H1 (cell line): ENCODE measurements around the gene CRKL. TPM values are rescaled to one million over a fixed set of nuclear protein-coding genes. Genes with fewer than 3 reads are reported as not detected.

Source experiments
- CTCF ChIA-PET: fragments of 300-600 bp; sonication (Branson Sonifier 250); formaldehyde crosslinking; loops from one replicate; lab custom pipeline; 2021; ENCODE audit not compliant: partially characterized antibody; lab: Charles Lee
- POLR2A ChIA-PET: fragments of 300-600 bp; sonication (Branson Sonifier 250); formaldehyde crosslinking; loops from one replicate; lab custom pipeline; 2021; ENCODE audit warnings: inconsistent platforms; ENCODE audit not compliant: partially characterized antibody; lab: Charles Lee
- DNase-seq, 2 experiments: peaks; one replicate each; pipeline versions ENCODE4 v3.0.0 to v3.0.0-alpha.2; 2010 to 2022; ENCODE audit warnings: low spot score in 2 of 2, low read depth in 1 of 2, mixed read lengths in 1 of 2
- FAIRE-seq: peaks from 2 replicates; lab custom pipeline; 2011; peaks lifted over from hg19 to GRCh38; lab: Jason Lieb, UNC
- H2AFZ ChIP-seq: 2 replicates; pipeline ENCODE4 v1.8.1; 2012; ENCODE audit warnings: low read length, inconsistent platforms
- H2AK5ac ChIP-seq: 2 replicates; pipeline ENCODE4 v1.6.1; 2013; ENCODE audit warnings: low read depth, low read length
- H2BK120ac ChIP-seq: replicated peaks from 2 replicates; pipeline ENCODE3; 2013; ENCODE audit warnings: low read depth, low read length, inconsistent platforms
- H2BK12ac ChIP-seq: 2 replicates; pipeline ENCODE4 v1.6.1; 2013; ENCODE audit warnings: low read depth, low read length
- H2BK15ac ChIP-seq: 2 replicates; pipeline ENCODE4 v1.6.1; 2013; ENCODE audit warnings: low read length
- H2BK20ac ChIP-seq: 2 replicates; pipeline ENCODE4 v1.6.1; 2013; ENCODE audit warnings: low read length
- H2BK5ac ChIP-seq: 2 replicates; pipeline ENCODE4 v1.6.1; 2013; ENCODE audit warnings: low read depth, low read length
- H3K14ac ChIP-seq: 2 replicates; pipeline ENCODE4 v1.6.1; 2013; ENCODE audit warnings: inconsistent platforms; ENCODE audit not compliant: insufficient read length
- H3K18ac ChIP-seq: 2 replicates; pipeline ENCODE4 v1.6.1; 2013; ENCODE audit warnings: low read length; ENCODE audit errors: extremely low read depth
- H3K23ac ChIP-seq: 2 replicates; pipeline ENCODE4 v1.6.1; 2013; ENCODE audit warnings: inconsistent platforms; ENCODE audit not compliant: insufficient read length
- H3K23me2 ChIP-seq: 2 replicates; pipeline ENCODE4 v1.6.1; 2013; ENCODE audit warnings: low read depth, low read length
- H3K27ac ChIP-seq: 2 replicates; pipeline ENCODE4 v1.6.1; 2011; ENCODE audit warnings: low read depth, low read length, inconsistent platforms
- H3K27me3 ChIP-seq, 4 experiments: replicated peaks in 1 of 4; 1 replicate in 1 of 4; 2 replicates in 3 of 4; pipeline versions ENCODE4 v1.6.1 to v1.8.1; 2011 to 2013; ENCODE audit warnings: low read length in 3 of 4, mild to moderate bottlenecking in 3 of 4, inconsistent platforms in 2 of 4, mixed read lengths in 2 of 4, moderate library complexity in 1 of 4; ENCODE audit not compliant: control insufficient read depth in 3 of 4, insufficient read depth in 3 of 4; ENCODE audit errors: extremely low read depth in 1 of 4
- H3K36me3 ChIP-seq, 4 experiments: 2 replicates each; pipeline versions ENCODE4 v1.6.1 to v1.8.1; 2011 to 2013; ENCODE audit warnings: mild to moderate bottlenecking in 4 of 4, low read length in 3 of 4, moderate library complexity in 2 of 4, control low read depth in 1 of 4, inconsistent platforms in 1 of 4; ENCODE audit not compliant: insufficient read depth in 4 of 4, control insufficient read depth in 2 of 4
- H3K4ac ChIP-seq: replicated peaks from 2 replicates; pipeline ENCODE3; 2013; ENCODE audit warnings: low read length, low read depth, mixed read lengths, inconsistent platforms; ENCODE audit not compliant: insufficient read length
- H3K4me1 ChIP-seq, 4 experiments: replicated peaks in 1 of 4; 1 replicate in 1 of 4; 2 replicates in 3 of 4; pipeline versions ENCODE4 v1.6.1 to v1.8.1; 2011 to 2013; ENCODE audit warnings: low read length in 3 of 4, inconsistent platforms in 2 of 4, mixed read lengths in 1 of 4; ENCODE audit not compliant: insufficient read depth in 4 of 4, control insufficient read depth in 3 of 4
- H3K4me2 ChIP-seq, 2 experiments: 2 replicates each; pipeline versions ENCODE4 v1.6.1 to v1.8.1; 2011 to 2013; ENCODE audit warnings: low read depth in 2 of 2, low read length in 2 of 2, control low read depth in 1 of 2, inconsistent platforms in 1 of 2, mild to moderate bottlenecking in 1 of 2; ENCODE audit not compliant: insufficient read depth in 1 of 2
- H3K4me3 ChIP-seq, 4 experiments: fragments of 200-600, 300-600 bp in 1 of 4; sonication (generic), shearing (Covaris generic), sonication (Bioruptor Twin) in 1 of 4; 2 replicates each; pipeline versions ENCODE4 v1.5.1 to v1.8.1; 2011 to 2016; ENCODE audit warnings: low read length in 4 of 4, low read depth in 3 of 4, control low read depth in 2 of 4, inconsistent platforms in 2 of 4, mild to moderate bottlenecking in 2 of 4, mixed read lengths in 1 of 4, moderate library complexity in 1 of 4; ENCODE audit not compliant: insufficient read depth in 2 of 4; ENCODE audit errors: extremely low read depth in 1 of 4
- H3K56ac ChIP-seq: replicated peaks from 2 replicates; pipeline ENCODE3; 2013; ENCODE audit warnings: low read depth, mild to moderate bottlenecking, mixed read lengths, low read length, inconsistent platforms; ENCODE audit not compliant: insufficient read length
- H3K79me1 ChIP-seq: 2 replicates; pipeline ENCODE4 v1.6.1; 2013; ENCODE audit warnings: low read depth, low read length, control low read depth
- H3K79me2 ChIP-seq, 2 experiments: 2 replicates each; pipeline versions ENCODE4 v1.6.1 to v1.8.1; 2012 to 2013; ENCODE audit warnings: low read length in 2 of 2, mild to moderate bottlenecking in 2 of 2, inconsistent platforms in 1 of 2; ENCODE audit not compliant: insufficient read depth in 2 of 2, control insufficient read depth in 1 of 2
- H3K9ac ChIP-seq, 4 experiments: replicated peaks in 1 of 4; 1 replicate in 1 of 4; 2 replicates in 3 of 4; pipeline versions ENCODE4 v1.6.1 to v1.8.1; 2011 to 2013; ENCODE audit warnings: low read depth in 3 of 4, low read length in 3 of 4, control low read depth in 2 of 4, mild to moderate bottlenecking in 2 of 4, moderate library complexity in 2 of 4, inconsistent platforms in 1 of 4; ENCODE audit errors: extremely low read depth in 1 of 4
- H3K9me3 ChIP-seq, 2 experiments: 2 replicates each; pipeline versions ENCODE4 v1.6.1 to v1.8.1; 2012 to 2013; ENCODE audit warnings: mild to moderate bottlenecking in 2 of 2, moderate library complexity in 2 of 2, control low read depth in 1 of 2, inconsistent platforms in 1 of 2, low read depth in 1 of 2, low read length in 1 of 2, mixed read lengths in 1 of 2; ENCODE audit not compliant: insufficient read depth in 2 of 2
- H4K20me1 ChIP-seq, 2 experiments: replicated peaks in 1 of 2; 2 replicates each; pipeline versions ENCODE3 to v1.8.1; 2011 to 2013; ENCODE audit warnings: inconsistent platforms in 2 of 2, low read length in 2 of 2, mild to moderate bottlenecking in 1 of 2; ENCODE audit not compliant: insufficient read depth in 2 of 2, control insufficient read depth in 1 of 2
- H4K5ac ChIP-seq: 2 replicates; pipeline ENCODE4 v1.6.1; 2013; ENCODE audit warnings: low read length, low read depth, mixed read lengths, inconsistent platforms; ENCODE audit not compliant: insufficient read length
- H4K8ac ChIP-seq: 2 replicates; pipeline ENCODE4 v1.8.0; 2013; ENCODE audit warnings: mild to moderate bottlenecking, moderate library complexity, low read length, inconsistent platforms; ENCODE audit not compliant: insufficient read depth; ENCODE audit errors: extremely low read depth
- H4K91ac ChIP-seq: replicated peaks from 2 replicates; pipeline ENCODE3; 2013; ENCODE audit warnings: low read length, mixed read lengths, inconsistent platforms; ENCODE audit not compliant: insufficient read length
- ASH2L ChIP-seq: fragments of 200-600, 300-600 bp; sonication (generic); IDR thresholded peaks from one replicate; pipeline ENCODE4 v1.7.1; 2017; ENCODE audit warnings: low read length
- BRCA1 ChIP-seq: IDR thresholded peaks from 2 replicates; pipeline ENCODE4 v1.6.1; 2012; ENCODE audit warnings: low read depth, low read length, improper control_type of control experiment
- CEBPB ChIP-seq: IDR thresholded peaks from 2 replicates; pipeline ENCODE4 v1.6.1; 2012; ENCODE audit warnings: low read depth, low read length
- CHD1 ChIP-seq: IDR thresholded peaks from 2 replicates; pipeline ENCODE4 v1.6.1; 2012; ENCODE audit warnings: low read depth, low read length, improper control_type of control experiment
- JUND ChIP-seq: IDR thresholded peaks from 2 replicates; pipeline ENCODE4 v1.6.1; 2011; ENCODE audit warnings: mild to moderate bottlenecking, improper control_type of control experiment, low read length
- KDM4A ChIP-seq: IDR thresholded peaks from one replicate; pipeline ENCODE4 v1.7.1; 2012; ENCODE audit warnings: low read depth, mild to moderate bottlenecking, moderate library complexity, low read length, inconsistent platforms; ENCODE audit not compliant: severe bottlenecking
- RAD21 ChIP-seq, 2 experiments: IDR thresholded peaks in 1 of 2; conservative IDR thresholded peaks in 1 of 2; 2 replicates each; pipeline ENCODE4 v1.6.1; 2011; ENCODE audit warnings: low read depth in 2 of 2, low read length in 2 of 2, improper control_type of control experiment in 1 of 2, inconsistent platforms in 1 of 2, mild to moderate bottlenecking in 1 of 2, moderate library complexity in 1 of 2
- SP4 ChIP-seq: IDR thresholded peaks from 2 replicates; pipeline ENCODE4 v1.6.1; 2012; ENCODE audit warnings: low read length, inconsistent platforms
- TAF7 ChIP-seq: optimal IDR thresholded peaks from 2 replicates; pipeline ENCODE3; 2011; ENCODE audit warnings: low read depth, mild to moderate bottlenecking, inconsistent platforms, low read length, moderate library complexity, borderline replicate concordance
- WGBS, 2 experiments: shearing (Covaris generic) in 1 of 2; methylation state at CpG; one replicate each; pipeline versions ENCODE4 v1.1.6 to v1.1.7; 2013 to 2015; ENCODE audit warnings: low lambda C conversion rate in 2 of 2, mixed read lengths in 2 of 2, inconsistent platforms in 1 of 2, low coverage in 1 of 2, missing lambda C conversion rate in 1 of 2; ENCODE audit not compliant: insufficient replicate concordance in 2 of 2, insufficient coverage in 1 of 2, insufficient read length in 1 of 2; ENCODE audit errors: extremely low coverage in 1 of 2, missing lambda C conversion rate in 1 of 2; 5-methylcytosine and 5-hydroxymethylcytosine counted together
- polyA plus RNA-seq, 7 experiments: library from polyadenylated mRNA; depleted of rRNA in 3 of 7; stranded (reverse) in 5 of 7; unstranded in 2 of 7; fragments of >200 nt in 5 of 7; fragments of 200-250 nt in 2 of 7; gene quantifications; 1 replicate in 5 of 7; 2 replicates in 1 of 7; 4 replicates in 1 of 7; pipeline versions ENCODE4 v1.2.1 to v1.2.3, GENCODE V29; 2011 to 2013; ENCODE audit warnings: missing spikeins in 2 of 7, mixed read lengths in 2 of 7
- total RNA-seq: library from RNA; stranded (reverse); fragmentation: NEBNext Ultra II Directional; extraction: Animal tissue kit (Norgen Biotek cat#: 25700); gene quantifications from 2 replicates; pipeline ENCODE4 v1.2.1, GENCODE V29; 2021

CRKL gene
- total and polyA plus RNA-seq, 2 of the 8 experiments (the other 6 are each of a cell fraction or from before 2014, with no cell fraction given), result 34.5 to 94.5 TPM

GRCh38 chr22:20927940-20928572, 10.8 kb downstream of the CRKL start:
- H2BK5ac ChIP-seq, result no peak overlapping the region
- H4K20me1 ChIP-seq, result peaks cover 30 to 33% of the 10 kb centered on the region in 2 experiments
- H3K4me1 ChIP-seq, result peaks cover 0 to 9% (median 7%) of the 10 kb centered on the region in 4 experiments; a peak in 4 of 7 replicates
- no peak for DNase-seq
- H3K14ac ChIP-seq, result no peak overlapping the region
- no peak overlapping the region for H4K91ac ChIP-seq
- H3K56ac ChIP-seq, result no peak overlapping the region
- no peak overlapping the region for H2BK120ac ChIP-seq
- no peak overlapping the region for H2BK12ac ChIP-seq
- H3K23me2 ChIP-seq, result peaks cover 1% of the 10 kb centered on the region; the same call in 1 of the 2 replicates
- CTCF ChIA-PET, result interaction anchor here (1.2 to 1.8 kb wide), 2 partner anchors 28 to 40 kb away, joined by 3 to 5 read pairs; no protein-coding TSS in a partner anchor
- peaks cover 66 to 99% of the 10 kb centered on the region in 2 experiments for H3K79me2 ChIP-seq
- no peak overlapping the region for H4K5ac ChIP-seq
- no peak overlapping the region for H4K8ac ChIP-seq
- no peak overlapping the region for H3K4me2 ChIP-seq
- no peak overlapping the region for H3K4me3 ChIP-seq
- H3K18ac ChIP-seq, result no peak overlapping the region
- no peak overlapping the region for H2AK5ac ChIP-seq
- H2AFZ ChIP-seq, result no peak overlapping the region
- no peak overlapping the region for H3K9ac ChIP-seq
- TF ChIP-seq BRCA1, result no peak
- TF ChIP-seq ASH2L, result no peak
- TF ChIP-seq KDM4A, result no peak
- TF ChIP-seq SP4, result no peak
- no peak for TF ChIP-seq TAF7
- no peak for TF ChIP-seq RAD21 (IDR thresholded peaks at IDR 0.05 in 1 of 2, conservative IDR thresholded peaks at IDR 0.05 in 1 of 2; ENCODE audit: low read depth in 2 of 2, low read length in 2 of 2)
- TF ChIP-seq CEBPB, result no peak
- no peak for TF ChIP-seq JUND
- no peak for TF ChIP-seq CHD1
- TF ChIP-seq, all 59 proteins: peak for 0
- no peaks in the 10 kb centered on the region for H3K27me3 ChIP-seq
- no peak overlapping the region for H2BK15ac ChIP-seq
- no peak overlapping the region for H2BK20ac ChIP-seq
- peaks cover 12% of the 10 kb centered on the region for H3K79me1 ChIP-seq
- no peak overlapping the region for H3K23ac ChIP-seq
- H3K27ac ChIP-seq, result no peak overlapping the region
- POLR2A ChIA-PET, result interaction anchor here (1.6 kb wide), 1 partner anchor 10 kb away, joined by 4 read pairs; no protein-coding TSS in a partner anchor
- FAIRE-seq, result no peak
- peaks cover 0 to 2% (median 0%) of the 10 kb centered on the region in 4 experiments; a peak in 1 of 8 replicates for H3K36me3 ChIP-seq
- no peaks in the 10 kb centered on the region for H3K9me3 ChIP-seq
- no peak overlapping the region for H3K4ac ChIP-seq
- 86% methylated on average over 4 of the region's 4 CpGs; no CpG with 5 or more reads in 1 of the 2 experiments for WGBS, 2 experiments
